HEK293T (cell line): ENCODE measurements around the gene GRIP1.

ENCODE experiments used
- FOXA1 ChIP-seq: fragments of 450-650 bp; IDR thresholded peaks from 2 replicates; pipeline ENCODE4 v1.6.1; 2016; ENCODE audit warnings: mild to moderate bottlenecking
- L3MBTL2 ChIP-seq: fragments of 450-650 bp; conservative IDR thresholded peaks from 2 replicates; pipeline ENCODE4 v1.6.1; 2016; ENCODE audit warnings: mild to moderate bottlenecking

DNA sequence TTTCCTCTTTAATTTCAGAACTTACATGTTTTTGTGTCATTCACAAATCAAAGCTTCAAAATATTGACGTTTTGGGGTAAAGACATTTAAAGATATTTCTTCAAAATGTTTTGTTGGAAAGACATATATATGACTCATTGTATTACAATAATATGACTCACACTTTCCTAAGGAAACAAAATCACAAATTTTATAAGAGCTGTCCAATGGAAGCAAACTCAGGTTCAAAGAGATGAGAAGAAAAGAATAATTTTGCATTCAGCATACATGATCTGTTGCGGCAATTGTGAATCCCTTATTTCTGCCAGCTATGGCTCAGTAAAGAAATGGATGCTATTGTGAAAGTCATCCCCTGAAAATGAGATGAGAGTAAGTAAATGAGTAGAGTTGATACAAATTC, 82.7 kb downstream of the GRIP1 start:
- TF ChIP-seq L3MBTL2, result no peak
- no peak for TF ChIP-seq FOXA1
